ENCODE data around the gene MLST8. TPM values are rescaled to one million over a fixed set of nuclear protein-coding genes. Genes with fewer than 3 reads are reported as not detected.
"Not testable (repeated sequence)": the region's sequence is repeated elsewhere in the genome, so short reads cannot be mapped to it uniquely, and the experiment has no call there.

Gene MLST8
- total and polyA plus RNA-seq, 7 donors = 18.8 to 60.5 (median 35.0) TPM

GRCh38 chr16:2238838-2239675, 33.8 kb downstream of the MLST8 start:
- ATAC-seq (peak in 3 of 4 donors; percentile 3 to 25 (median 18)), DNase-seq (no peak)
- peaks cover 0 to 13% (median 4%) of the 10 kb centered on the region in 3 donors for H3K27me3 ChIP-seq (ENCODE audit: insufficient read depth in 3 of 3, low read length in 2 of 3)
- no peak for TF ChIP-seq CTCF (IDR thresholded peaks at IDR 0.05)
- peaks cover 9 to 66% of the 10 kb centered on the region in 2 donors for H3K36me3 ChIP-seq (ENCODE audit: insufficient read depth in 1 of 2, low read depth in 1 of 2)
- no peaks in the 10 kb centered on the region for H3K9me3 ChIP-seq
- WGBS, 3 donors = 59 to 79% (median 64%) methylated on average over 15 of the region's 15 CpGs
- H3K4me3 ChIP-seq = no peak overlapping the region
- intact Hi-C loops (cut with DNase I) = no loop called here
- peaks cover 9% of the 10 kb centered on the region for H3K4me1 ChIP-seq
- H3K27ac ChIP-seq = no peak overlapping the region

GRCh38 chr16:2240331-2240730, 35.1 kb downstream of the MLST8 start:
- H3K9me3 ChIP-seq; ATAC-seq; H3K4me3 ChIP-seq; DNase-seq; intact Hi-C loops (cut with DNase I); H3K27ac ChIP-seq; H3K4me1 ChIP-seq: not testable (repeated sequence)
- Histone ChIP-seq H3K36me3 (ENCODE audit: insufficient read depth in 1 of 2, low read depth in 1 of 2) (peaks cover 9 to 66% of the 10 kb centered on the region in 2 donors), H3K27me3 (ENCODE audit: insufficient read depth in 3 of 3, low read length in 2 of 3) (peaks cover 0 to 10% (median 4%) of the 10 kb centered on the region in 3 donors)
- WGBS, 3 donors = 51 to 67% (median 61%) methylated on average over 9 of the region's 9 CpGs

GRCh38 chr16:2242598-2242997, 37.3 kb downstream of the MLST8 start:
- Histone ChIP-seq H3K36me3 (ENCODE audit: insufficient read depth in 1 of 2, low read depth in 1 of 2) (peaks cover 15 to 77% of the 10 kb centered on the region in 2 donors), H3K4me3 (no peak overlapping the region), H3K27me3 (ENCODE audit: insufficient read depth in 3 of 3, low read length in 2 of 3) (no peaks in the 10 kb centered on the region), H3K4me1 (no peaks in the 10 kb centered on the region), H3K27ac (no peak overlapping the region), H3K9me3 (no peaks in the 10 kb centered on the region)
- peak in 1 of 2 donors; percentile 46 for DNase-seq
- 76 to 93% (median 77%) methylated on average over 10 to 11 of the region's 11 CpGs for WGBS, 3 donors
- no peak for TF ChIP-seq CTCF (IDR thresholded peaks at IDR 0.05)
- ATAC-seq = no peak
- intact Hi-C loops (cut with DNase I) = no loop called here

GRCh38 chr16:2243031-2243528, 37.8 kb downstream of the MLST8 start:
- no peak for TF ChIP-seq CTCF (IDR thresholded peaks at IDR 0.05)
- H3K4me3 ChIP-seq = no peak overlapping the region
- H3K27ac ChIP-seq = no peak overlapping the region
- ATAC-seq (no peak), DNase-seq (no peak)
- H3K9me3 ChIP-seq = no peaks in the 10 kb centered on the region
- no peaks in the 10 kb centered on the region for H3K27me3 ChIP-seq (ENCODE audit: insufficient read depth in 3 of 3, low read length in 2 of 3)
- intact Hi-C loops (cut with DNase I) = no loop called here
- no peaks in the 10 kb centered on the region for H3K4me1 ChIP-seq
- 94 to 99% (median 96%) methylated on average over 19 of the region's 19 CpGs for WGBS, 3 donors
- H3K36me3 ChIP-seq (ENCODE audit: insufficient read depth in 1 of 2, low read depth in 1 of 2) = peaks cover 15 to 77% of the 10 kb centered on the region in 2 donors

- intact Hi-C loops (cut with DNase I) = no loop called here
- no peaks in the 10 kb centered on the region for H3K4me1 ChIP-seq
- H3K27me3 ChIP-seq (ENCODE audit: insufficient read depth in 3 of 3, low read length in 2 of 3) = no peaks in the 10 kb centered on the region
- ATAC-seq (no peak), DNase-seq (no peak)
- peaks cover 15 to 83% of the 10 kb centered on the region in 2 donors for H3K36me3 ChIP-seq (ENCODE audit: insufficient read depth in 1 of 2, low read depth in 1 of 2)
- no peak overlapping the region for H3K27ac ChIP-seq
- H3K9me3 ChIP-seq = no peaks in the 10 kb centered on the region
- no peak for TF ChIP-seq CTCF (IDR thresholded peaks at IDR 0.05)
- no peak overlapping the region for H3K4me3 ChIP-seq
- WGBS, 3 donors = 92 to 95% (median 93%) methylated on average over 11 of the region's 11 CpGs
Measured at GRCh38 chr16:2243781-2244180, 38.5 kb downstream of the MLST8 start.
